Right lobe of liver (tissue), 6 donors: ENCODE results near the gene ITPK1. TPM values are rescaled to one million over a fixed set of nuclear protein-coding genes. Genes with fewer than 3 reads are reported as not detected.

Experiments used
- ATAC-seq, 4 donors: fragments of 200-7000 bp; cut with Tn5 transposase; one replicate each; pipeline ENCODE4 v1.9.1; 2020; ENCODE audit warnings: mild to moderate bottlenecking in 4 of 4, moderate library complexity in 4 of 4
- DNase-seq, 3 donors: peaks; one replicate each; pipeline ENCODE4 v3.0.0-alpha.2; 2020
- H3K27ac ChIP-seq, 3 donors: fragments of 200-600 bp; one replicate each; pipeline ENCODE4 v1.8.0; 2022
- H3K27me3 ChIP-seq, 2 donors: fragments of 200-600 bp; one replicate each; pipeline ENCODE4 v1.8.0; 2022
- H3K36me3 ChIP-seq, 4 donors: fragments of 200-600 bp; sonication (generic) in 1 of 4; one replicate each; pipeline versions ENCODE4 v1.5.1 to v1.8.0; 2017 to 2022; ENCODE audit warnings: control low read depth in 1 of 4
- H3K4me1 ChIP-seq, 4 donors: fragments of 200-600 bp; sonication (generic) in 1 of 4; one replicate each; pipeline versions ENCODE4 v1.5.1 to v1.8.0; 2017 to 2022; ENCODE audit warnings: control low read depth in 1 of 4
- H3K4me3 ChIP-seq, 3 donors: fragments of 200-600 bp; one replicate each; pipeline ENCODE4 v1.8.0; 2022
- H3K9me3 ChIP-seq, 4 donors: fragments of 200-600 bp; sonication (generic) in 1 of 4; one replicate each; pipeline versions ENCODE4 v1.5.1 to v1.8.0; 2017 to 2022; ENCODE audit warnings: control low read depth in 1 of 4
- CTCF ChIP-seq, 4 donors: fragments of 200-600 bp in 3 of 4; fragments of 450-650 bp in 1 of 4; IDR thresholded peaks; one replicate each; pipeline versions ENCODE4 v1.5.1 to v1.8.0; 2016 to 2022; ENCODE audit warnings: antibody characterized with exemption in 4 of 4, mild to moderate bottlenecking in 2 of 4
- POLR2A ChIP-seq: fragments of 450-650 bp; IDR thresholded peaks from one replicate; pipeline ENCODE4 v1.6.1; 2017; ENCODE audit warnings: antibody characterized with exemption, mild to moderate bottlenecking
- WGBS: methylation state at CpG from one replicate; pipeline ENCODE4 v1.1.6; 2018; ENCODE audit warnings: low coverage, low lambda C conversion rate; ENCODE audit not compliant: insufficient coverage; ENCODE audit errors: missing lambda C conversion rate; 5-methylcytosine and 5-hydroxymethylcytosine counted together
- intact Hi-C, 2 donors: fragments of 100-400 bp; cut with DNase I; formaldehyde crosslinking; loops; one replicate each; pipeline versions ENCODE4 v1.11.2 to v1.14.1; 2022
- total RNA-seq, 6 experiments: library from RNA; depleted of rRNA in 2 of 6; stranded (reverse); fragments of >200 nt in 2 of 6; fragmentation: NEBNext Ultra II Directional in 3 of 6; extraction: Animal tissue kit (Norgen Biotek cat#: 25700) in 3 of 6; gene quantifications; one replicate each; pipeline versions ENCODE4 v1.1.0 to v1.2.4, GENCODE V29; 2016 to 2023
- donor health status: DM: no; HTN: yes; CAD: no.
- donor health status: DM: no; HTN: no; CAD: no.
- donor health status: DM: no; HTN: no; CAD: no.
- donor health status: DM: no; HTN: yes; CAD: no.
- donor health status: DM: no; HTN: yes; CAD: no.

ITPK1 gene
- total RNA-seq, 6 experiments from 2014 or later = 28.4 to 61.0 (median 40.0) TPM

- intact Hi-C loops = no loop called here
- Histone ChIP-seq H3K4me3 (no peak overlapping the region), H3K27ac (no peak overlapping the region), H3K9me3 (no peaks in the 10 kb centered on the region), H3K27me3 (no peaks in the 10 kb centered on the region), H3K36me3 (no peaks in the 10 kb centered on the region), H3K4me1 (peaks cover 0 to 18% (median 0%) of the 10 kb centered on the region in 4 donors)
- 60% methylated on average over 1 of the region's 14 CpGs for WGBS
- ATAC-seq (no peak), DNase-seq (no peak)
- TF ChIP-seq POLR2A = no peak
- TF ChIP-seq CTCF (IDR thresholded peaks at IDR 0.05) = no peak
Observed at GRCh38 chr14:93057586-93058280, 58.0 kb downstream of the ITPK1 start.

- ATAC-seq = peak; percentile 23 to 93 (median 54)
- DNase-seq = peak in 1 of 3 donors; percentile 71
- no peak overlapping the region for H3K27ac ChIP-seq
- H3K36me3 ChIP-seq = no peaks in the 10 kb centered on the region
- no peak overlapping the region for H3K4me3 ChIP-seq
- 47% methylated on average over 6 of the region's 14 CpGs for WGBS
- no peaks in the 10 kb centered on the region for H3K27me3 ChIP-seq
- intact Hi-C loops = no loop called here
- peaks cover 0 to 18% (median 0%) of the 10 kb centered on the region in 4 donors for H3K4me1 ChIP-seq
- no peak for TF ChIP-seq POLR2A
- no peak for TF ChIP-seq CTCF (IDR thresholded peaks at IDR 0.05)
- no peaks in the 10 kb centered on the region for H3K9me3 ChIP-seq
Observed at GRCh38 chr14:93056840-93057585, 58.7 kb downstream of the ITPK1 start.

GRCh38 chr14:93056166-93056839 is 59.4 kb downstream of the ITPK1 start:
- TF ChIP-seq POLR2A (no peak), CTCF (IDR thresholded peaks at IDR 0.05) (no peak)
- ATAC-seq = no peak
- H3K4me1 ChIP-seq = peaks cover 0 to 18% (median 0%) of the 10 kb centered on the region in 4 donors

GRCh38 chr14:93055651-93056115 is 60.0 kb downstream of the ITPK1 start:
- Histone ChIP-seq H3K36me3 (no peaks in the 10 kb centered on the region), H3K9me3 (no peaks in the 10 kb centered on the region), H3K27me3 (no peaks in the 10 kb centered on the region), H3K27ac (no peak overlapping the region), H3K4me3 (no peak overlapping the region), H3K4me1 (peaks cover 0 to 18% (median 0%) of the 10 kb centered on the region in 4 donors)
- intact Hi-C loops = no loop called here
- TF ChIP-seq CTCF (IDR thresholded peaks at IDR 0.05) = no peak
- no peak for TF ChIP-seq POLR2A
- peak in 2 of 4 donors; percentile 20 to 28 for ATAC-seq
- WGBS = 68% methylated on average over 7 of the region's 9 CpGs
- DNase-seq = no peak

More at GRCh38 chr14:93056166-93056839, 59.4 kb downstream of the ITPK1 start:
- H3K36me3 ChIP-seq = no peaks in the 10 kb centered on the region
- intact Hi-C loops = no loop called here
- H3K9me3 ChIP-seq = no peaks in the 10 kb centered on the region
- DNase-seq = no peak
- no peak overlapping the region for H3K4me3 ChIP-seq
- H3K27me3 ChIP-seq = no peaks in the 10 kb centered on the region
- WGBS = 38% methylated on average over 1 of the region's 5 CpGs
- no peak overlapping the region for H3K27ac ChIP-seq
